ENCODE results near the gene STX7.

GRCh38 chr6:132478674-132479073 lies 34.2 kb downstream of the STX7 start:
- TF ChIP-seq CTCF (IDR thresholded peaks at IDR 0.05 in 8 of 11, conservative IDR thresholded peaks at IDR 0.05 in 3 of 11) = no peak
- TF ChIP-seq POLR2A (IDR thresholded peaks at IDR 0.05) = no peak
- no peak for TF ChIP-seq POLR2AphosphoS5 (IDR thresholded peaks at IDR 0.05)
